NCI-H446 treated with DMSO at 0.1 percent for 48 hours (cell line): ENCODE data around the gene VGLL1.

Source experiments
- DNase-seq: peaks from one replicate; lab custom pipeline; 2025; lab: John Stamatoyannopoulos, UW

The VGLL1 gene

GRCh38 chrX:136555694-136556093 lies 23.7 kb downstream of the VGLL1 start:
- no peak for DNase-seq

- no peak for DNase-seq
Observed at GRCh38 chrX:136572030-136572429, 40.0 kb downstream of the VGLL1 start.

- no peak for DNase-seq
Observed at GRCh38 chrX:136574548-136574947, 42.5 kb downstream of the VGLL1 start.

GRCh38 chrX:136577552-136577951 lies 45.5 kb downstream of the VGLL1 start:
- DNase-seq, result no peak

GRCh38 chrX:136580316-136580715 lies 48.3 kb downstream of the VGLL1 start:
- DNase-seq, result no peak

GRCh38 chrX:136582624-136583023 lies 50.6 kb downstream of the VGLL1 start:
- no peak for DNase-seq

- no peak for DNase-seq
Observed at GRCh38 chrX:136584545-136584944, 52.5 kb downstream of the VGLL1 start.

GRCh38 chrX:136585262-136585661 lies 53.2 kb downstream of the VGLL1 start:
- no peak for DNase-seq

GRCh38 chrX:136585960-136586359 lies 53.9 kb downstream of the VGLL1 start:
- DNase-seq, result no peak

GRCh38 chrX:136586386-136586785 lies 54.4 kb downstream of the VGLL1 start:
- DNase-seq, result no peak

GRCh38 chrX:136587532-136587931 lies 55.5 kb downstream of the VGLL1 start:
- DNase-seq, result no peak

GRCh38 chrX:136588036-136588435 lies 56.0 kb downstream of the VGLL1 start:
- no peak for DNase-seq

- no peak for DNase-seq
Observed at GRCh38 chrX:136589966-136590365, 58.0 kb downstream of the VGLL1 start.

GRCh38 chrX:136597356-136597755 lies 65.3 kb downstream of the VGLL1 start:
- DNase-seq, result no peak

- no peak for DNase-seq
Observed at GRCh38 chrX:136597954-136598353, 65.9 kb downstream of the VGLL1 start.

- no peak for DNase-seq
Observed at GRCh38 chrX:136598631-136599030, 66.6 kb downstream of the VGLL1 start.

GRCh38 chrX:136600059-136600458 lies 68.0 kb downstream of the VGLL1 start:
- DNase-seq, result no peak
